ENCODE results near the gene LGSN. TPM values are rescaled to one million over a fixed set of nuclear protein-coding genes. Genes with fewer than 3 reads are reported as not detected.

The LGSN gene
- total and polyA plus RNA-seq, 2 of the 13 experiments (the other 11 are each of a cell fraction or from before 2014, with no cell fraction given): 0.13 to 0.63 TPM

GRCh38 chr6:63303476-63303875 is 16.3 kb downstream of the LGSN start (continued):
- TF ChIP-seq REPIN1 (CRISPR knock-in tag; IDR thresholded peaks at IDR 0.05; ENCODE audit: borderline replicate concordance, low read depth): no peak
- TF ChIP-seq MYNN (CRISPR knock-in tag; IDR thresholded peaks at IDR 0.05; ENCODE audit: low read depth): no peak
- TF ChIP-seq THRA (CRISPR knock-in tag; IDR thresholded peaks at IDR 0.05; ENCODE audit: borderline replicate concordance): no peak
- no peak for TF ChIP-seq ZNF879 (CRISPR knock-in tag; IDR thresholded peaks at IDR 0.05)
- TF ChIP-seq ZNF512 (CRISPR knock-in tag; IDR thresholded peaks at IDR 0.05): no peak
- TF ChIP-seq AHDC1 (CRISPR knock-in tag; IDR thresholded peaks at IDR 0.05; ENCODE audit: borderline replicate concordance): no peak
- no peak for TF ChIP-seq ONECUT2 (CRISPR knock-in tag; IDR thresholded peaks at IDR 0.05)
- TF ChIP-seq PRMT3 (CRISPR knock-in tag; IDR thresholded peaks at IDR 0.05; ENCODE audit: borderline replicate concordance, low read depth): no peak

Measured in HepG2 (cell line).